CD14-positive monocyte (primary cell): Measurements from ENCODE around the gene GRIK4. TPM values are rescaled to one million over a fixed set of nuclear protein-coding genes. Genes with fewer than 3 reads are reported as not detected.

Experiments used
- DNase-seq, 3 donors: peaks; one replicate each; pipeline ENCODE4 v3.0.0-alpha.2; 2011 to 2022
- H2AFZ ChIP-seq: 2 replicates; pipeline ENCODE4 v1.6.0; 2012; ENCODE audit warnings: mild to moderate bottlenecking, low read depth, low read length, inconsistent platforms; ENCODE audit not compliant: insufficient read depth, poor library complexity, severe bottlenecking
- H3K27ac ChIP-seq, 2 donors: 1 replicate in 1 of 2; 2 replicates in 1 of 2; pipeline ENCODE4 v1.5.1; 2012 to 2013; ENCODE audit warnings: low read length in 2 of 2, control low read depth in 1 of 2, inconsistent platforms in 1 of 2, low read depth in 1 of 2, mild to moderate bottlenecking in 1 of 2
- H3K27me3 ChIP-seq, 2 donors: one replicate each; pipeline versions ENCODE4 v1.6.0 to v1.6.1; 2011 to 2013; ENCODE audit warnings: low read length in 2 of 2; ENCODE audit not compliant: control insufficient read depth in 2 of 2, insufficient read depth in 2 of 2
- H3K36me3 ChIP-seq, 2 donors: replicated peaks in 1 of 2; 1 replicate in 1 of 2; 2 replicates in 1 of 2; pipeline versions ENCODE4 v1.5.1 to v1.6.1; 2012 to 2013; ENCODE audit warnings: low read length in 2 of 2, control low read depth in 1 of 2, inconsistent platforms in 1 of 2, mild to moderate bottlenecking in 1 of 2; ENCODE audit not compliant: insufficient read depth in 2 of 2, control insufficient read depth in 1 of 2
- H3K4me1 ChIP-seq, 2 donors: 1 replicate in 1 of 2; 2 replicates in 1 of 2; pipeline versions ENCODE4 v1.5.1 to v1.6.1; 2012 to 2013; ENCODE audit warnings: low read length in 2 of 2, control low read depth in 1 of 2, inconsistent platforms in 1 of 2, mild to moderate bottlenecking in 1 of 2, moderate library complexity in 1 of 2; ENCODE audit not compliant: insufficient read depth in 2 of 2, control insufficient read depth in 1 of 2
- H3K4me2 ChIP-seq: replicated peaks from 2 replicates; pipeline ENCODE3; 2012; ENCODE audit warnings: low read length, moderate library complexity, mild to moderate bottlenecking; ENCODE audit not compliant: poor library complexity, severe bottlenecking; ENCODE audit errors: extremely low read depth
- H3K4me3 ChIP-seq, 3 experiments: fragments of 200-600 bp in 1 of 3; sonication (generic) in 1 of 3; replicated peaks in 1 of 3; 1 replicate in 2 of 3; 2 replicates in 1 of 3; pipeline ENCODE4 v1.5.1; 2011 to 2013; ENCODE audit warnings: low read length in 3 of 3, mild to moderate bottlenecking in 3 of 3, control low read depth in 2 of 3, low read depth in 2 of 3, inconsistent platforms in 1 of 3, moderate library complexity in 1 of 3
- H3K79me2 ChIP-seq: 2 replicates; pipeline ENCODE4 v1.6.0; 2012; ENCODE audit warnings: mild to moderate bottlenecking, control low read depth, inconsistent platforms, low read length, moderate library complexity; ENCODE audit not compliant: insufficient read depth
- H3K9ac ChIP-seq: 2 replicates; pipeline ENCODE4 v1.6.0; 2017; ENCODE audit warnings: low read length, mild to moderate bottlenecking; ENCODE audit not compliant: insufficient read depth, poor library complexity, severe bottlenecking
- H3K9me3 ChIP-seq, 2 donors: replicated peaks in 1 of 2; 1 replicate in 1 of 2; 2 replicates in 1 of 2; pipeline versions ENCODE4 v1.5.1 to v1.6.1; 2012 to 2013; ENCODE audit warnings: low read length in 2 of 2, control low read depth in 1 of 2; ENCODE audit not compliant: control insufficient read depth in 1 of 2, insufficient read depth in 1 of 2
- H4K20me1 ChIP-seq: 2 replicates; pipeline ENCODE4 v1.6.0; 2012; ENCODE audit warnings: mild to moderate bottlenecking, low read length, control low read depth, moderate library complexity; ENCODE audit not compliant: insufficient read depth
- H3K27ac Mint-ChIP-seq, 7 donors: one replicate each; pipeline ENCODE4 v1.8.0; 2020; ENCODE audit warnings: mild to moderate bottlenecking in 7 of 7, mixed read lengths in 7 of 7, moderate library complexity in 6 of 7, inconsistent platforms in 2 of 7
- H3K27me3 Mint-ChIP-seq, 3 donors: one replicate each; pipeline ENCODE4 v1.8.0; 2021 to 2022; ENCODE audit warnings: low read depth in 3 of 3, mild to moderate bottlenecking in 3 of 3, mixed read lengths in 3 of 3, moderate library complexity in 3 of 3, inconsistent platforms in 1 of 3
- H3K36me3 Mint-ChIP-seq, 2 donors: one replicate each; pipeline ENCODE4 v1.8.0; 2020; ENCODE audit warnings: mixed read lengths in 2 of 2, inconsistent platforms in 1 of 2, mild to moderate bottlenecking in 1 of 2
- H3K4me1 Mint-ChIP-seq: one replicate; pipeline ENCODE4 v1.8.0; 2020; ENCODE audit warnings: mild to moderate bottlenecking, mixed read lengths
- H3K4me3 Mint-ChIP-seq, 2 donors: one replicate each; pipeline ENCODE4 v1.8.0; 2020; ENCODE audit warnings: mild to moderate bottlenecking in 2 of 2, mixed read lengths in 2 of 2, moderate library complexity in 1 of 2
- H3K9me3 Mint-ChIP-seq, 7 donors: one replicate each; pipeline ENCODE4 v1.8.0; 2020 to 2022; ENCODE audit warnings: mixed read lengths in 7 of 7, mild to moderate bottlenecking in 6 of 7, moderate library complexity in 6 of 7, inconsistent platforms in 2 of 7
- CTCF ChIP-seq: fragments of 200-600 bp; IDR thresholded peaks from one replicate; pipeline ENCODE4 v1.8.0; 2022; ENCODE audit warnings: antibody characterized with exemption, mild to moderate bottlenecking
- WGBS: methylation state at CpG from one replicate; pipeline ENCODE4 v1.1.5; 2013; ENCODE audit warnings: missing lambda C conversion rate; ENCODE audit not compliant: insufficient coverage; 5-methylcytosine and 5-hydroxymethylcytosine counted together
- intact Hi-C, 2 donors: fragments of 100-400 bp; cut with micrococcal nuclease; formaldehyde crosslinking; loops; one replicate each; pipeline versions ENCODE4 v1.15.0 to v1.15.1; 2023
- polyA plus RNA-seq, 3 donors: library from polyadenylated mRNA; depleted of rRNA in 1 of 3; unstranded in 2 of 3; stranded (reverse) in 1 of 3; fragments of 300-500 nt in 2 of 3; fragments of >200 nt in 1 of 3; fragmentation: Illumina TruSeq in 2 of 3; gene quantifications; 1 replicate in 2 of 3; 2 replicates in 1 of 3; pipeline ENCODE4 v1.2.3, GENCODE V29; 2012 to 2021

Gene GRIK4
- polyA plus RNA-seq, 3 donors = not detected

GRCh38 chr11:120471131-120471530, 40.4 kb upstream of the GRIK4 start:
- peaks cover 0 to 13% (median 4%) of the 10 kb centered on the region in 3 donors for H3K27me3 Mint-ChIP-seq
- no peaks in the 10 kb centered on the region for H3K36me3 Mint-ChIP-seq
- no CpG with 5 or more reads among the region's 1 CpG for whole genome bisulfite sequencing
- intact Hi-C loops = no loop called here
- Histone ChIP-seq H3K36me3 (no peaks in the 10 kb centered on the region), H3K79me2 (no peaks in the 10 kb centered on the region), H2AFZ (no peak overlapping the region), H3K27me3 (no peaks in the 10 kb centered on the region), H3K4me3 (no peak overlapping the region), H3K27ac (no peak overlapping the region), H3K9ac (no peak overlapping the region), H3K4me1 (no peaks in the 10 kb centered on the region), H3K9me3 (no peaks in the 10 kb centered on the region), H3K4me2 (no peak overlapping the region), H4K20me1 (no peaks in the 10 kb centered on the region)
- H3K27ac Mint-ChIP-seq = no peak overlapping the region
- no peak overlapping the region for H3K4me3 Mint-ChIP-seq
- DNase-seq = no peak
- no peaks in the 10 kb centered on the region for H3K9me3 Mint-ChIP-seq
- no peak for TF ChIP-seq CTCF
- no peaks in the 10 kb centered on the region for H3K4me1 Mint-ChIP-seq

GRCh38 chr11:120471994-120472393, 39.6 kb upstream of the GRIK4 start:
- intact Hi-C loops = no loop called here
- Mint-ChIP-seq H3K36me3 (no peaks in the 10 kb centered on the region), H3K27me3 (peaks cover under 1 to 16% (median 4%) of the 10 kb centered on the region in 3 donors), H3K9me3 (no peaks in the 10 kb centered on the region), H3K27ac (no peak overlapping the region), H3K4me3 (no peak overlapping the region), H3K4me1 (no peaks in the 10 kb centered on the region)
- Histone ChIP-seq H3K79me2 (no peaks in the 10 kb centered on the region), H4K20me1 (no peaks in the 10 kb centered on the region), H3K4me3 (no peak overlapping the region), H3K4me2 (no peak overlapping the region), H3K27ac (no peak overlapping the region), H2AFZ (no peak overlapping the region), H3K9ac (no peak overlapping the region), H3K27me3 (no peaks in the 10 kb centered on the region), H3K36me3 (no peaks in the 10 kb centered on the region), H3K4me1 (no peaks in the 10 kb centered on the region), H3K9me3 (no peaks in the 10 kb centered on the region)
- WGBS = no CpG with 5 or more reads among the region's 3 CpGs
- TF ChIP-seq CTCF = no peak
- DNase-seq = no peak
